Stimulated activated CD4-positive, alpha-beta T cell treated with anti-CD3 and anti-CD28 coated beads, Interleukin-1b, Interleukin-23, amount 100 ng/mL, for 4 hours (primary cell): ENCODE data around the gene NTSR1.

ENCODE experiments used
- DNase-seq, 2 donors: peaks; one replicate each; pipeline ENCODE4 v3.0.0-alpha.2; 2020; ENCODE audit warnings: low read depth in 2 of 2

The NTSR1 gene

GRCh38 chr20:62726276-62726675, 17.6 kb downstream of the NTSR1 start:
- DNase-seq = no peak

GRCh38 chr20:62726716-62727583, 18.3 kb downstream of the NTSR1 start:
- no peak for DNase-seq

DNA sequence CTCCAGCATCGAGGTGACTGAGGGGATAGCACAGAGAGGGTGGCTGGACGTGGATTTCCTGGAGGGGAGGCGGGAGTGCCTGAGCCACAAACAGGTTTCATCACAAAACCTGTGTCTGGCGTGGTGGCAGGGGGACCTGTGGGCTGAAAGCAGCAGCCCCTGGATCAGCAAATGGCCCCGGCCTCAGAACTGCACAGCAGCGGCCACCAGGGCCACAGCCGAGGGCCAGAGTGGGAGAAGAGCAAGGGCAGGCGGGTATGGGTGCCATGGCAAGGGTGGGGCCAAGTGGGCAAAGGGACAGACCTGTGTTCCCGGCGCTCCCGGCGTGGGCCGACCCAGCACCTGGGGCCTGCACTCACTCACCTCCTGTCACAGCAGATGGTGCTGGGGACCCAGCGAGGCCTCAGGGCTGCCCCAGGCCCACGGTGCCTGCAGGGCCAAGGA, 19.0 kb downstream of the NTSR1 start:
- DNase-seq = no peak

- no peak for DNase-seq
Measured at GRCh38 chr20:62728028-62728780, 19.6 kb downstream of the NTSR1 start.

- no peak for DNase-seq
Measured at GRCh38 chr20:62728781-62729300, 20.2 kb downstream of the NTSR1 start.

DNA sequence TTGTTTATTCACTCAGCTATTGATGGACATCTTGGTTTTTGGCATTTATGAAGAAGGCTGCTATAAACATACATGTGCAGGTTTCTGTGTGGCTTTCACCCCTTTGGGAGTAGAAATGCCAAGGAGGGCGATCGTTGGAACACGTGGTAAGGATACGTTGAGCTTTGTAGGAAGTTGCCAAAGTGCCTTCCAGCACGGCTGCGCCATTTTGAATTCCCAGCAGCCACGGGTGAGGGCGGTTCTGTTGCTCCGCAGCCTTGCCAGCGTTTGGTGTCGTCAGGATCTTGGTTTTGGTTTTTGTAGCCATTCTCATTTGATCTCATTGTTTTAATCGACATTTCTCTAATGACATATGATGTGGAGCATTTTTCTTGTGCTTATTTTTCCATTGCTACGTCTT, 21.8 kb downstream of the NTSR1 start:
- DNase-seq = no peak

GRCh38 chr20:62732031-62732760, 23.6 kb downstream of the NTSR1 start:
- DNase-seq = no peak

- no peak for DNase-seq
Measured at GRCh38 chr20:62732842-62733525, 24.3 kb downstream of the NTSR1 start.

- DNase-seq = no peak
Measured at GRCh38 chr20:62733526-62733842, 24.8 kb downstream of the NTSR1 start.

GRCh38 chr20:62733891-62734290, 25.3 kb downstream of the NTSR1 start:
- no peak for DNase-seq

GRCh38 chr20:62734326-62734725, 25.7 kb downstream of the NTSR1 start:
- DNase-seq = no peak

- no peak for DNase-seq
Measured at GRCh38 chr20:62734881-62735280, 26.2 kb downstream of the NTSR1 start.

- no peak for DNase-seq
Measured at GRCh38 chr20:62735331-62735821, 26.7 kb downstream of the NTSR1 start.

- DNase-seq = no peak
Measured at GRCh38 chr20:62736026-62736406, 27.4 kb downstream of the NTSR1 start.

- DNase-seq = no peak
Measured at GRCh38 chr20:62736407-62737071, 27.9 kb downstream of the NTSR1 start.

DNA sequence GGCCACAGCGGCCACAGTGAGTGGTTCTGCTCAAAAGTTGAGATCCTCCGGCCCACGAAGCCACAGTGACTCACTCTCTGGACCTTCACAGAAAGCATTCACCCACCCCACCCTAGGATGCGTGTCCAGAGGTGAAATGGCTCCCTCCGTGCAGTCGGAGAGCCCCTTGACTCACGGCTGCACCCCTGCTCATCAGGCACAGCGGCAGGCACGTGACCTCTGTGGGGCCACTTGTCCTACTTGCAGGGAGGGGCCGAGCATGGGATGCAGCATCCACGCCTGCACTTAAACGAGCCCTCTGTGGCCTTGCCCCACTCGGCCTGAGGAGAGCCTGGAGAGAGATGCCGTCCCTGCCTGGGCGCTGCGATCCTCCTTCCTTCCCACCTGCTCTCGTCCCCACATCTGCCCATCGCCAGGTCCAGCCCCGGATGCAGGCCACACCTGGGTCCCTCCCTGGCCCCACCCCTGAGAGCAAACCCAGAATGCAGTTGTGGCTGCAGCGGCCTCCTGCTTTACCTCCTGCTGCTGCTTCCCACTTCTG, 28.7 kb downstream of the NTSR1 start:
- DNase-seq = no peak

- no peak for DNase-seq
Measured at GRCh38 chr20:62738025-62738881, 29.6 kb downstream of the NTSR1 start.

GRCh38 chr20:62739067-62739466, 30.4 kb downstream of the NTSR1 start:
- no peak for DNase-seq

DNA sequence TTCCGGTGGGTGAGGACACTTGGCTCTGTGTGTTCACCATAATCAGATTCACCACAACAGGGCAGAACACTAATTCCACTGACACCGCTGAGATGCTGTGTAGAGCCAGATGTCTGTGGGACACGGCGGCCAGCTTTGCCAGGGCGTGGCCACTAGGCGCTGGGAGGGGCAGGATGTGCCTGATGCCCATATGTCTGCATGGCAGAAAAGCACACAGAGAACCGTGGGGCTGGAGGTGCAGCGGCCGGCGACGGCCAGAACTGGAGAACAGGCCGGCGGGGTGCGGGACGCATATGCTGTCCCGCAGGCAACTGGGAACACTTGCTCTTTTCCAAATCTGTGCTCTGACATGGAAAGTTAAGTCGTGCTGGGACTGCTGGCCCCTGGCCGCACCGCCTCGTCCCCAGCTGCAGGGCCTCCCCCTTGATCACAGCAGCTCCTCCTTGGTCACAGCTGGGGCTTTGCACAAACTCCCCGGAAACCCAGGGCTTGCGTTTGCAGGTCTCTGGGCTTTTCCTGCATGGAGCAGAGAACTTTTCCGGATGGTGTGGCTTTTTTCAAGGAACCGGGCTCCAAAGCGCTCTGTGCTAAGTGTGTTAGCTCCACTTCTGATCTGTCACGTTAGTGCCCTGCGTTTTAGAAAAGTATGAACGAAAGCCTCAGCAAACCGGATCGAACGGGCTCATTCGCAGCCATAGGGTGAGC, 31.1 kb downstream of the NTSR1 start:
- no peak for DNase-seq
